SK-N-SH treated with all-trans-retinoic acid at 6 μM for 48 hours (cell line): ENCODE data around the gene BAIAP2L1.

Source experiments
- ATAC-seq: fragments of 200-7000 bp; cut with Tn5 transposase; 3 replicates; pipeline ENCODE4 v1.9.1; 2020; ENCODE audit warnings: mild to moderate bottlenecking, moderate library complexity
- ARNTL ChIP-seq: fragments of 450-650 bp; formaldehyde crosslinking; IDR thresholded peaks from 2 replicates; pipeline ENCODE4 v1.5.0; 2020; ENCODE audit warnings: low read depth, mild to moderate bottlenecking, moderate library complexity, borderline replicate concordance
- CREB5 ChIP-seq: fragments of 250-450 bp; sonication (Bioruptor Pico); IDR thresholded peaks from 2 replicates; pipeline ENCODE4 v1.5.1; 2020; ENCODE audit warnings: low read depth, mild to moderate bottlenecking, moderate library complexity
- CSDC2 ChIP-seq: fragments of 250-450 bp; sonication (Bioruptor Pico); IDR thresholded peaks from 2 replicates; pipeline ENCODE4 v1.5.0; 2020; ENCODE audit warnings: mild to moderate bottlenecking, moderate library complexity
- CSRNP3 ChIP-seq: fragments of 250-450 bp; sonication (Bioruptor Pico); IDR thresholded peaks from 2 replicates; pipeline ENCODE4 v1.5.1; 2021; ENCODE audit warnings: mild to moderate bottlenecking, moderate library complexity
- ESRRG ChIP-seq: fragments of 250-450 bp; sonication (Bioruptor Pico); IDR thresholded peaks from 2 replicates; pipeline ENCODE4 v1.6.1; 2021; ENCODE audit warnings: mild to moderate bottlenecking
- GLIS3 ChIP-seq: fragments of 250-450 bp; sonication (Bioruptor Pico); IDR thresholded peaks from 2 replicates; pipeline ENCODE4 v1.5.0; 2020; ENCODE audit warnings: mild to moderate bottlenecking, moderate library complexity
- ISL1 ChIP-seq: fragments of 250-450 bp; sonication (Bioruptor Pico); IDR thresholded peaks from 2 replicates; pipeline ENCODE4 v2.1.2; 2022; ENCODE audit warnings: mild to moderate bottlenecking, moderate library complexity
- OSR1 ChIP-seq: fragments of 250-450 bp; sonication (Bioruptor Pico); IDR thresholded peaks from 2 replicates; pipeline ENCODE4 v1.8.0; 2022; ENCODE audit warnings: moderate library complexity, mild to moderate bottlenecking, inconsistent platforms
- PATZ1 ChIP-seq: fragments of 250-450 bp; sonication (Bioruptor Pico); IDR thresholded peaks from 2 replicates; pipeline ENCODE4 v1.8.0; 2020; ENCODE audit warnings: mild to moderate bottlenecking, moderate library complexity, borderline replicate concordance
- POU6F1 ChIP-seq: fragments of 250-450 bp; sonication (Bioruptor Pico); IDR thresholded peaks from 2 replicates; pipeline ENCODE4 v1.8.0; 2021; ENCODE audit warnings: low read depth, mild to moderate bottlenecking, moderate library complexity, borderline replicate concordance
- RARB ChIP-seq: fragments of 250-450 bp; sonication (Bioruptor Pico); IDR thresholded peaks from 2 replicates; pipeline ENCODE4 v1.8.0; 2021; ENCODE audit warnings: mild to moderate bottlenecking, moderate library complexity
- SNAI2 ChIP-seq: fragments of 250-450 bp; sonication (Bioruptor Pico); IDR thresholded peaks from 2 replicates; pipeline ENCODE4 v1.5.0; 2020; ENCODE audit warnings: mild to moderate bottlenecking, moderate library complexity
- TCF4 ChIP-seq: fragments of 250-450 bp; sonication (Bioruptor Pico); IDR thresholded peaks from 2 replicates; pipeline ENCODE4 v1.8.0; 2021; ENCODE audit warnings: mild to moderate bottlenecking, moderate library complexity, borderline replicate concordance
- TOX ChIP-seq: fragments of 250-450 bp; sonication (Bioruptor Pico); IDR thresholded peaks from 2 replicates; pipeline ENCODE4 v1.8.0; 2021; ENCODE audit warnings: mild to moderate bottlenecking, moderate library complexity, borderline replicate concordance
- TSHZ2 ChIP-seq: fragments of 250-450 bp; sonication (Bioruptor Pico); IDR thresholded peaks from 2 replicates; pipeline ENCODE4 v1.5.0; 2020; ENCODE audit warnings: mild to moderate bottlenecking, moderate library complexity
- ZC3H10 ChIP-seq: fragments of 250-450 bp; sonication (Bioruptor Pico); IDR thresholded peaks from 2 replicates; pipeline ENCODE4 v1.5.1; 2021; ENCODE audit warnings: mild to moderate bottlenecking, moderate library complexity
- ZFP3 ChIP-seq: fragments of 250-450 bp; sonication (Bioruptor Pico); IDR thresholded peaks from 2 replicates; pipeline ENCODE4 v1.5.0; 2020; ENCODE audit warnings: mild to moderate bottlenecking, moderate library complexity
- ZFP30 ChIP-seq: fragments of 450-650 bp; formaldehyde crosslinking; IDR thresholded peaks from 2 replicates; pipeline ENCODE4 v1.5.0; 2022; ENCODE audit warnings: mild to moderate bottlenecking, moderate library complexity
- ZNF565 ChIP-seq: fragments of 450-650 bp; formaldehyde crosslinking; conservative IDR thresholded peaks from 2 replicates; pipeline ENCODE4 v1.5.0; 2020; ENCODE audit warnings: low read depth, mild to moderate bottlenecking, moderate library complexity
- ZNF70 ChIP-seq: fragments of 450-650 bp; formaldehyde crosslinking; IDR thresholded peaks from 2 replicates; pipeline ENCODE4 v1.5.0; 2020; ENCODE audit warnings: mild to moderate bottlenecking, moderate library complexity
- ZNF8 ChIP-seq: fragments of 450-650 bp; formaldehyde crosslinking; IDR thresholded peaks from 2 replicates; pipeline ENCODE4 v1.5.0; 2020; ENCODE audit warnings: mild to moderate bottlenecking, moderate library complexity

BAIAP2L1 gene

GRCh38 chr7:98294326-98294725 lies 106.6 kb downstream of the BAIAP2L1 start:
- no peak for ATAC-seq
- TF ChIP-seq RARB (CRISPR knock-in tag) (no peak), TOX (CRISPR knock-in tag) (no peak), ZNF8 (CRISPR knock-in tag) (no peak), GLIS3 (CRISPR knock-in tag) (no peak), ZC3H10 (no peak), ZFP3 (CRISPR knock-in tag) (no peak), CSDC2 (CRISPR knock-in tag) (no peak), TSHZ2 (CRISPR knock-in tag) (no peak), SNAI2 (CRISPR knock-in tag) (no peak), ESRRG (CRISPR knock-in tag) (no peak), CSRNP3 (CRISPR knock-in tag) (no peak), CREB5 (CRISPR knock-in tag) (no peak), ZNF70 (CRISPR knock-in tag) (no peak), PATZ1 (CRISPR knock-in tag) (no peak), TCF4 (CRISPR knock-in tag) (no peak), ZFP30 (CRISPR knock-in tag) (no peak), POU6F1 (CRISPR knock-in tag) (no peak), ZNF565 (no peak), ISL1 (CRISPR knock-in tag) (no peak)

- ATAC-seq = no peak
These were observed 107.1 kb downstream of the BAIAP2L1 start for GRCh38 chr7:98293746-98294145.

More at GRCh38 chr7:98293746-98294145, 107.1 kb downstream of the BAIAP2L1 start:
- no peak for TF ChIP-seq CSRNP3 (CRISPR knock-in tag)
- no peak for TF ChIP-seq POU6F1 (CRISPR knock-in tag)
- no peak for TF ChIP-seq TOX (CRISPR knock-in tag)
- TF ChIP-seq CSDC2 (CRISPR knock-in tag) = no peak
- TF ChIP-seq OSR1 = no peak
- no peak for TF ChIP-seq ZFP3 (CRISPR knock-in tag)
- no peak for TF ChIP-seq ZNF565
- no peak for TF ChIP-seq GLIS3 (CRISPR knock-in tag)
- TF ChIP-seq SNAI2 (CRISPR knock-in tag) = no peak
- TF ChIP-seq RARB (CRISPR knock-in tag) = no peak
- TF ChIP-seq ARNTL (CRISPR knock-in tag) = no peak
